GM19372 (cell line): ENCODE results near the gene UQCR11.

ENCODE experiments used
- ATAC-seq: cut with Tn5 transposase; IDR thresholded peaks from one replicate; pipeline ENCODE4 v1.9.1; 2021; ENCODE audit warnings: mild to moderate bottlenecking, low read depth, moderate library complexity; ENCODE audit not compliant: unreplicated experiment

The UQCR11 gene

GRCh38 chr19:1592755-1593500 is 12.3 kb downstream of the UQCR11 start, which contains the start of gene MBD3:
MBD3 (minus strand) TSS chr19:1592865; CDS start chr19:1592631, 234 bp downstream.
- peak; percentile 82 for ATAC-seq

DNA sequence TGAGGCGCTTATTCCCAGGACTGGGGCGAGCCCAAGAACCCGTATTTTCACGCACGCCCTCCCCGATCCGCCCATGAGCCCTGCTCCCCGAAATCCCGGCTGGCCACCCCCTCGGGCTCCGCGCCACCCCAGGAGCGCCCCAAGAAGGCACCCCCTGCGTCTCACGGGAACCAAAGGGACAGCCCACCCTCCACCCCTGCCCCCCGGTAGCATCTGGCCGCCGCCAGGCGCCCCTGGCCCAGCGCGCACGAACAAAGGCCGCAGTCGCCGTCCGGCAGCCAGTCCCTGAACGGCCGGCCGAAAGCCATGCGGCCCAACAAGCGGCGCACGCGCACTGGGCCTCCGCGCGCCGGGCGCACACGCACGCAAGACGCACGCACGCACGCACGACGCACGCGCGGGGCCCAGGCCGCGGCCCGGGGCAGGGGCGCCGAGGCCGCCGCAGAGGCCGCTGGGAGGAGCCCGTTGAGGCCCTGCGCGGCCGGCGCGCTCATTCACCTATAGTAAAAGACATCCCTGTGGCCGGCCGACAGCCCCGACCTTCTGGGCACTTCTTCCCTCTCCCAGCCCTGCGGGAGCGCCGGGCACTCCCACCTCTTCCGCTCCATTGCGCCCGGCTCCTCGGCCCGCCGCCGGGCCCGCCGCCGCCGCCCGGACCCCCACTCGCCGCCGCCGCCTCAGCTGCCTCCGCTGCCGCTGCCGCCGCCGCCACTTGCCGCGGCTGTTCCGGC is 13.1 kb downstream of the UQCR11 start:
- ATAC-seq: peak; percentile 74

- no peak for ATAC-seq
Measured at GRCh38 chr19:1591421-1592023, 13.7 kb downstream of the UQCR11 start.

DNA sequence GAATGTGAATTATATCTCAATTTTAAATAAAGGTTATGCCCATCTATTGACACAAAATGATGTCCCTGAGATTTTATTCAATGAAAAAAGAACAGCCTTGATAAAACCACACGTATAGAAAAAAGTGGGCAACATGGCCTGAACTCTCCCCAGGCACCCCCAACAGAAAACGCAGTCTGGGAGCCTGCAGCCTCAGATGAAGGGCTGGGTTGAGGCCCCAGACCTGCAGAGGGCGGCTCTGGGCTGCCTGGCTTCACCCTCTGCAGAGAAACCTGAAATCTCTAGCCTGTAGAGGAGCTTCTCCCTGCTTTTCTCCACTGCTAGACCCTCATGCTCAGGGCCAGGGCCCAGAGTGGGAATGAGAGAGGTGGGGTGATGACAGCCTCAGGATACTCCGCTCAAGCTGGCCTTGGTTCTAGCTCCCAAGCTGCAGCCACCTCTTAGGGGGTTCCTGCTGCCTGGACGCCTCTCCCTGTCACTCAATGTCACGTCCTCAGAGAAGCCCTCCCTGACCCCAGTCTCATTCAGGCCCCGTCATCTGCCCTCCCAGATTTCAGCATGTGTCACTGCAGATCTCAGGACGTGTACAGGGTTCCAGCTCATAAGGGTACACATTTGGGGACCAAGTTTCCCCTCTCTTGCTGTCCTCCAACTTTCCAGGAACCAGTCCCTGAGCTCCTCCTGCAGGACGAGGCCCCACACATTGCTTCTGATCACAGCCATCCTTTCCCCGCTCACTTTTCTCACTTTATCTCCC is 14.4 kb downstream of the UQCR11 start:
- ATAC-seq: no peak

GRCh38 chr19:1587872-1588271 is 17.4 kb downstream of the UQCR11 start:
- ATAC-seq: no peak

DNA sequence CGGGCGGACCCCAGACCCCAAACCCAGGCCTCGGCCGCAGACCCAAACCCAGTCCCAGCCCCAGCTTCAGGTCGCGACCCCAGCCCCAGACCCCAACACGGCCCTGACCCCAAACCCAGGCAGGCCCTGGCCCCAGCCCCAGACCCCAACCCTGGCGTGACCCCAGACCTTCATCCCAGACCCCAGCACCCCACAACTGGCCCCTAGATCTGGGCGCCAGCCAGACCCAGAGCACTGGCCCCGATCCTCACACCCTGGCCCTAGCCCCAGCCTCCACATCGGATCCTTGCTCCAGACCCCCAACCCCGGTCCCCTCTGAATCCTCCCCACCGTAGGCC is 20.1 kb downstream of the UQCR11 start:
- ATAC-seq: no peak

DNA sequence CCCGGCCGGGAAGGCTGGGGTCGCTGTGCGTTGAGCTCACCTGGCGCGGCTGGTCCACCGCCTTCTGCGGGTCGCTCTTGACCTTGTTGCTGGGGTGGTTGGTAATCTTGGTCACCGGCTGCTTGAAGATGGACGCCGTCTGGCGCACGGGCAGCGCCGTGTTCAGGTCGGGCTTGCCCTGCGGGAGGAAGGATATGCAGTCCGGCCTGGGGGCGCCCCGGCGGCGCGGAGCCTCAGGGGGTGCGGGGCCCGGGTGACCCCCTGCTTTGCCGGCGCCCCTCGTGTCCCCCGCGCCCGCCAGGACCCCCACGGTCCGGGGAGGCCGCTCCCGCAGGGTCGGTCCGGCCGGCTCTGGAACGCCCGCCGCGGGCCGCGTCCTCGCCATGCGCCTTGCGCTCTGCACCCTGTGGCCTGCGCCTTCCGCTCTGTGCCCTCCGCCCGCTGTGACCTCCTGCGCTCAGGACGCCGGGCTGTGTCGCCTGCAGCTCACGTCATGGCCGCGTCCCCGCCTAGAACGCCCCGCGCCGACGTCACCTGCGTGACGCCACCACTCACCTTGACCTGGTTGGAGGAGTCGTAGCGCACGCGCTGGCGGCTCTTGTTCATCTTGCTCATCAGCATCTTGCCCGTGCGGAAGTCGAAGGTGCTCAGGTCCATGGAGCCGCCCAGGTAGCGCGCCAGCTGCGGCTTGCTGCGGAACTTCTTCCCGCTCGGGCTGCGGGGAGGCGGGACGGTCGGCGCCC is 20.6 kb downstream of the UQCR11 start:
- ATAC-seq: no peak

GRCh38 chr19:1582201-1582600 is 23.1 kb downstream of the UQCR11 start:
- ATAC-seq: no peak

- no peak for ATAC-seq
Measured at GRCh38 chr19:1580957-1581356, 24.3 kb downstream of the UQCR11 start.

DNA sequence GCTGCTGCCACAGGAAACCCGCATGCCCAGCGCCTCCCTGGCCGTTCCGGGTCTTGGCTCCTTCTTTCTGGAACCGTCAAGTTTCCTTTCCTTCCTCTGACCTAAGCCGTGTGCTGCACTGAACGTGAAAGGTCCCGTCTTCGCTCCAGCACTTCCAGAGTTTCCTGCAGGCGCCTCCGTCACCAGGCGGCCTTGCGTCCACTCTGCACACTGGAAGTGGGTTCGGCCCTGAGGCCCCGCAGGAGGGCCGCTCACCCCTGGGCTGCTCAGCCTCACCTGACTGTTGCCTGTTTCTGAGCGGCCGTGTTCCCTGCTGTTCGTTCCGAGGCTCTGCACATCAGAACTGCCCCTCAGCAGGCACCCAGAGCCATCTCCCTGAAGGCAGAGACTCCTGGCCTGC is 24.9 kb downstream of the UQCR11 start:
- no peak for ATAC-seq

DNA sequence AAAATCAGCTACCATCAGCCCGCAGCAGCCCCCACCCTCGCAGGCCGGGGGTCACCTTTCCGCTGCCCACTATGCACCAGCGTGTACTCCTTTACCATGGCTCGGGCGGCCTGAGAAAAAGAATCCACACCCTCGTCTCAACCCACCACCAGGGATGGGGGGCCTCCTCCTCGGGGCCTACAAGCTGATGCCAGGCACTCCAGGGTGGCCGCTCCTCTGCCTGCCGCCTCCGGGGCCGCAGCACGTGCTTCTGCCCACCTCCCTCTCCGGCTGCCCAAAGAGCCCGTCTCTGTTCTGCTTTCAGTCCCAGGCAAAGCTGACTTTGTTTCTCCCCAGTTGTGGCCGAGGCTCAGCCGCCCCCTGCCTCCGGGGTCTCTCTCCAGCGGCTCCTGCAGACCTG is 26.0 kb downstream of the UQCR11 start:
- ATAC-seq: no peak

- no peak for ATAC-seq
Measured at GRCh38 chr19:1577929-1578618, 27.2 kb downstream of the UQCR11 start.

DNA sequence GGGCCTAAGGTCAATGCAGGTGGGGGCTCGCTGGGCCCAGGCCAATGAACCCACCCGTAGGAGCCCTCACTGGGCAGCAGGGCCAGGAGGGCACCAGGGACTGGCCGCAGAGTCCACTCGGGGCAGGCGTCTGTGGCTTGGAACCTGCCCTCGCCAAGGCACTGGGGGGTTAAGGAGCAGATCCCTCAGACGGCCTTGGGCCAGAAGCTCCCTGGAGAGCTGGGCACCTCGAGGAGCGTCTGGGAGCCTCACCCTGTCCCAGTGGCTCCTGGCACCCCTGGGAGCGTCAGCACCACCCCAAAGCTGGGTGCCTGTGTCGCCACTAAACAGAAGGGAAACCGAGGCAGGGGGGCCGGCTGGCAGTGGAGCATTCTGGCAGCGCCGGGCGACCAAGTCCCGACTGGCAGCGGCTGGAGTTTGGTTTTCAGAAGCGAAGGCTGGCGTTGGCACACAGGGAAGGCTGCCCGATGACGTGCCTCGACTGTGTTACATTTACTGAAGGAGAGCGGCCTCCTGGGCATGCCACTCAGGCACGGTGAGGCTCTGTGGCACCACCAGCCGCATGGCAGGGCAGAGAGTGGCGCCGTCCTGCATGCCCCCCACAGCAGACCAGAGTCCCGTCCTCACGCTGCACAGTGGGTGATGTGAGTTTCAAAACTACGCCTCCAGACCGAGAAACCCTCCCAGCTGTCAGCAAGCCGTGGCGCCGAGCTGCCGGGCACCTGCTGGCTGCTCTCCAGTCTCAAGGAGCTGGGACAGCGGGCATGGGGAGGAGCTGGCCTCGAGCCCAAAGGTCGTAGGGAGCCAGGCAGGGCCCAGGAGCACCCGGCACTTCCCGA is 28.0 kb downstream of the UQCR11 start:
- no peak for ATAC-seq

- ATAC-seq: no peak
Measured at GRCh38 chr19:1576242-1577089, 28.8 kb downstream of the UQCR11 start.

- no peak for ATAC-seq
Measured at GRCh38 chr19:1575323-1576241, 29.7 kb downstream of the UQCR11 start.

- no peak for ATAC-seq
Measured at GRCh38 chr19:1574354-1575136, 30.7 kb downstream of the UQCR11 start.
